Right ventricle myocardium inferior (tissue), 1 donor: ENCODE data around the gene RNASE1. TPM values are rescaled to one million over a fixed set of nuclear protein-coding genes. Genes with fewer than 3 reads are reported as not detected.

Source experiments
- ATAC-seq: fragments of 200-7000 bp; cut with Tn5 transposase; one replicate; pipeline ENCODE4 v1.9.1; 2020; ENCODE audit warnings: mild to moderate bottlenecking, moderate library complexity
- DNase-seq: peaks from one replicate; pipeline ENCODE4 v3.0.0; 2021; ENCODE audit errors: missing footprints
- intact Hi-C: fragments of 100-400 bp; cut with DNase I; formaldehyde crosslinking; loops from one replicate; pipeline ENCODE4 v1.11.0; 2022
- total RNA-seq: library from RNA; stranded (reverse); fragmentation: NEBNext Ultra II Directional; extraction: Animal tissue kit (Norgen Biotek cat#: 25700); gene quantifications from one replicate; pipeline ENCODE4 v1.2.1, GENCODE V29; 2021
- donor health status: DM: no; HTN: yes; CAD: no; lungs with severe emphysema.

Gene RNASE1
- total RNA-seq, 1 donor from 2014 or later = 373 TPM

DNA sequence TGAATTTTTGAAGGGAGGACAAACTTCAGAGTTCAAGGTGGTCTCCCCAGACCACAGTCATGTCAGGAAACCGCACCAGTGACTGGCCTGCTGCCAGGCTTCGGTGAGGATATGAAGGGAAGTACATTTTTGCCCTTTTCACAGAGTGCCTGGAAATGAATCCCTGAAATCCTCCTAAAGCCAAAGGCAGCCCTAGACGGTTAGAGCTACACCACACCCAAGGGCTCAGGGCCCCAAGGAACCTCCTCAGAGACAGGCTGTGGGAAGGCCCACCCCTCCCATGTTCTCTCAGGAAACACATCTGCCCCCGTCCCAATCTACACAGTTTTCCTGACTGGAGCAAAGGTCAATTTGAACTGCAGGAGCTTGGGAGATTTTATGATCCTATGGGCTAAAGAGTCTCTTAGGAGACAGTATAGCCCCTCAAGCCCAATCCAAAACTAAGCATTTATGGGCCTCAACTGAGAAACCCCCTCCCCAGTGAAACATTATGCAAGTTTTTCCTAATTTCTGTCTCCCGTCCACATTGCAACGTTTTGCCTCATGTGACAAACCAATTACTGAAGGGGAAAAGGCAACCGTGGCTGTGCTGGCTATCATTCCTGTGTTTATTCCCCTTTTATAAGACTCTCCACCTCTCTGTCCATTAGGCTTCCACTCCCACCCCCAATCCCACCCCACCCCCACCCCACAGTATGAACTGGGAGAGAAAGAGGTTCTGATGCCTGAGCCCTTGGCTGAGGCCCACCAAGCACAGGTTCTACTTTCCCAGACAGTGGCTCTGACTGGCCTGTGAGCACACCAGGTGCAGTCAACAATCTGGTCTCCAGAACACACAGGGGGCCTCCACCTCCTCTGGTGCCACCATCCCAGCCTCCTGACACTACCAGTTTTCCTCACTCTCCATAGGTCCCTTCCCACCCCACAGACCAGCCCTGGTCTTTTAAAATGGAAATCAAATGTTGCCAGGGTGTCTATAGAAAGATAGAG, 9.6 kb upstream of the RNASE1 start:
- intact Hi-C loops = no loop called here
- ATAC-seq (peak; percentile 31), DNase-seq (peak; percentile 63)

DNA sequence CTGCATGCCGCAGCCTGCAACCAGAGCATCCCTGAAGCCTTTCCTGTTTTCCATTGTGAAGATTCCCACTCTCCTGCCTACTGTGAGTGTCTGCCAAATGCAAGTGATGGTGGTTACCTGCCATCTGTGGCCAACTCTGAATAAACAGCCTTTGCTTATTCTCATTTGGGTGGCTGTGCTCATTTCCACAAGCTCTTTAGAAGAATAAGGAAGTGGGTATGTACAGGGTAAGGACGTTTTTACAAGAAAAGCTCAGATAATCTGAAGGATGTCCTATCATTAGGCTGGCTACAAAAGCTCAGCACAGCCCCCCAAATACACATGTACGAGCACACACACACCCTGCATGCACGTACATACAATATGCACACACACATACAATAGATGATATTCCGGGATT, 7.3 kb upstream of the RNASE1 start:
- ATAC-seq = no peak
- intact Hi-C loops = no loop called here

DNA sequence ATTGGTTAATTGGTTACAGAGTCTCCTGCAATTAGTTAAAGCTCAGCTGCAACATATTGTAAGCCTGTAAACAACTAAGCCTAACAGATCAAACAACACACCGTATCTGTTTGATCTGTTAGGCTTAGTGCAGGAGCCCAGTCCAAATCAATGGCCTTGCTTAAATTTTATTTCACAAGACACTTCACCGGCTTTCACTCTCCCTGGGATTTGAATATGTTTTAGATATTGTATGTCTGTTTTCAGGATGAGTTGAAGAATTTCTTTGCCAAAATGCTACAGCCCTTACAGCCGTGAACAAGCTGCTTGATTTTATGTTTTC, 5.5 kb upstream of the RNASE1 start:
- ATAC-seq = no peak
- no peak for DNase-seq
- intact Hi-C loops = no loop called here

More for the DNA sequence above, 7.3 kb upstream of the RNASE1 start:
- DNase-seq = no peak

DNA sequence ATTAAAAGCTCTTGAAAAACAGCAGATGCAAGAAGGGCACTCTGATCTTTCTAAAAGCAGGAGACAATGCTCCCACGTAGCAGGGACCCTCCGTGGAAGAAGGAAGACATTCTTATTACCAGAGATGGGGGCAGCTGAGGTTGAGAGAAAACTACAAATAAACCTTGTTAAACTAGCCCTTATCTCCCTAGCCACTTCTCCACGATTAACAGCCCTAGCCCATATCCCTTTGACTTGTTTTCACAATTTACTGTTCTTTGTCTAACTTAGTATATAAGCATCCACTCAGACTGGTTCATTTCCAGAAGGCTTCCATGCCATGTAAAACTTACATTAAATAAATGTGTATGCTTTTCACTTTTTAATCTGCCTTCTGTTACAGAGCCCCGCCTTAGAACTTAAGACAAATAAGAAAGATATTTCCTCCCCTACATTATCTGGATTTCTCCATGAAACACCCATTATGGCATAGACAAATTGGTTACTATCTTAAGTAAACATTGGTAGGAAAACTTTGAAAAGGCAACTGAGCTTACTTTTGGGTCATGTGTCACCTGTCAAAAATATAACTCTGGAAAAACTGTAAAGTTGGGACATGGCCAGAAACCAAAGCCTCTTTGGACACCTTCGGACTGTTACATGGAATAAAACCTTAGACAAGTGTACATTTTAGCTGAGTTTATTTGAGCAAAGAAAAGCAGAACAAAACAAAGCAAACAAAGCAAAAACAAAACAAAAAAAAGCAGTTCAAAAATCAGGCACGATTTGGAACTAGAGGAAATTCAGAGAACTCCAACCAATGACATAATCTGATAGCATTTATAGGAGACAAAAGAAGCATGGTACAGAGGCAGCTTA, 4.9 kb upstream of the RNASE1 start:
- no peak for DNase-seq
- intact Hi-C loops = no loop called here
- ATAC-seq = no peak

DNA sequence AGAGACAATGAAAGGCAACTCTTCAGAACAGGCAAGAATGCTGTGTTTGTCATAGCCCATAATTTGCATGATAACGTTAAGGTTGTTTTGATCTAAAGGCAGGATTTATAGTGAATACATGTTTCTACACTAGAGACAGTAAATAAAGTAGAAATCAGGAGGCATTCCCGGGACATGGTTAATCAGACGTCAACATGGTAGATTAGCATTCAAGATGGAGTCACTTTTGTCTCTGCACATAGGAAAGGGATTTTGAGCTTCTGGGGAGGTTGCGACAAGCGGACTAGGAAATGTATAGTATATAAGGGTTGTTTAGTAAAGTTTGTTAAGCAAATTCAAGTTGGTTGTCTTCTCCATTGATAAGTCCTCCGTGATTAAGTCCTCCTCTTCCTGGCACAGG, 2.8 kb upstream of the RNASE1 start:
- ATAC-seq = no peak
- intact Hi-C loops = no loop called here
- DNase-seq = no peak

DNA sequence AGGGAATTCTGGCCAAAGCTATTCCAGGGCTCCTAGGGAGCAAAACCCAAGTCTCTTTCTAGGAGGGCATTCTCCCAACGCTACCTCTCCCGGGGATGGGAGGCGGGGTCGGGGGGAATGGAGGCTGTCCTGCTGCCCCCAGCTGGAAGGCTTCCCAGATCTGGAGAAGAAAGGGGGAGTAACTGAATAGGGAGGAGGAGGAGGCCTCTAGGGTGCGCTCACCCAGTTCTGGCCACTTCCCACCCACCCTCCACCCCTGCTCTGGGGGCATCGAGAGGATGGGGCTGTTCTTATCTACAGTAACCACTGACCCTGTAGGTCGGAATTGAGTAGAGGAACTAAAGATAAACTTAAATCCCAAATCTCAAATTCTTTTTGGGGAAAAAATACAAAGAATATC, 579 bp upstream of the RNASE1 start:
- DNase-seq (no peak), ATAC-seq (no peak)
- intact Hi-C loops = loop anchor here (2.0 to 5.0 kb wide), 2 partner anchors 46 to 98 kb away; no protein-coding TSS in a partner anchor

DNA sequence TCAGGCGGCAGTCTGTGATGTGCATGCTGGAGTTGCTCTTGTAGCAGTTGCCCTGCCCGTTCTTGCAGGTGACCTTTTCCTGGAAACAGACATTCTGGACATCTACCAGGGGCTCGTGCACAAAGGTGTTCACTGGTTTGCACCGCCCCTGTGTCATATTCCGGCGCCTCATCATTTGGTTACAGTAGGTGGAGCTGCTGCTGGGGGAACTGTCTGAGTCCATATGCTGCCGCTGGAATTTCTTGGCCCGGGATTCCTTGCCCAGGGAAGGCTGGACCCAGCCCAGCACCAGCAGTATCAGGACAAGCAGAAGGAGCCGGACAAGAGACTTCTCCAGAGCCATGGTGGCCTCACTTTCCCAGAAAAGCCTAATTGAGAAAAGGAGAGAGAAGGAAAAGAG, 918 bp downstream of the RNASE1 start:
- intact Hi-C loops = loop anchor here (2.0 to 5.0 kb wide), 2 partner anchors 44 to 97 kb away; no protein-coding TSS in a partner anchor
- ATAC-seq = peak; percentile 47
- DNase-seq = no peak

DNA sequence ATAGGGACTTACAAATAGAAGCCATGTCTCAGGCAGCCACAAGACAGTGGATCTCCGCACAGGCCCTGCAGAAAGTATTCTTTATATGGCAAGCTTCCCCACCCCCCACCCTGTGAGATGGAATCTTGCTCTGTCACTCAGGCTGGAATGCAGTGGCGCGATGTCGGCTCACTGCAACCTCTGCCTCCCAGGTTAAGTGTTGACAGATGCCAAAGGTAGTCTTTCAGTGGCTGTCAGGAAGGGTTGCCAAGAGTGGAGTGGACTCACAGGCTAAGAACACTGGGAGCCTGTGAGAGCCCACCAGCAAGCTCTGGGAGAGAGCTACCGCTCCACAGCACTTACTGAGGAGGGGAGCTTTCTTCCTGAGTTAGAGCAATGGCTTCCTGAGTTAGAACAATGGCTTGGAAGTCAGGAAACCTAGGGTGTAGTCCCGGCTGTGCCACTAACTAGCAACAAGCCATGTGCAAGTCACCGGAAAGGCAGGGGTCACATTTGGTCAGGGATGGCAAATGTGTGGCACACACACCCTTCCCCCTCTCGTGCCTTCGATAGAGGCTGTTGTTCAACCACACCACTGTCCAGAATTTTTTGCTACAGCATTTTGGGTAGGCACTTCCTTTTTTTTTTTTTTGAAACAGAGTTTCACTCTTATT, 2.6 kb downstream of the RNASE1 start:
- intact Hi-C loops = loop anchor here (5.0 kb wide), 1 partner anchor 43 kb away; no protein-coding TSS in a partner anchor
- DNase-seq (peak; percentile 68), ATAC-seq (peak; percentile 51)

DNA sequence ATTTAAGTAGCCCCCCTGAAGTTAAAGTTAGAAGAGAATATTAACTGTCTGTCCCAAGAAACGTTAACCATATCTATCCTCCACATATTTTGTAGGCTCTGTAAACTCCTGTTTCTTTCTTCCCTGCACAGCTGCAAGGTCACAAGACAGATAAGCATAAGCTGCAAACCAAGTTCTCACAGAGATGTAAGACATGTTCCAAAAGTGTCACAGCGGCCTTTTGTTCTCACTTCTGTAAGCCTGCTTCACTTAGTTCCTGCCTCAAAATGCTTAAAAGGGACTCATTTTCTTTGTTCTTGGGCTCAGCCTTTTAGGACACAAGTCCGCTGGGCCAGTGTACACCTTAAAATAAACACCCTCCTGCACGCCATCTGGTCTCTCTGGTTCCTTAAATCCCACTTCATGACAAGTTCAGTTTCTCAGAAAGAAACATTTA, 3.2 kb downstream of the RNASE1 start:
- DNase-seq (no peak), ATAC-seq (no peak)
- intact Hi-C loops = no loop called here

DNA sequence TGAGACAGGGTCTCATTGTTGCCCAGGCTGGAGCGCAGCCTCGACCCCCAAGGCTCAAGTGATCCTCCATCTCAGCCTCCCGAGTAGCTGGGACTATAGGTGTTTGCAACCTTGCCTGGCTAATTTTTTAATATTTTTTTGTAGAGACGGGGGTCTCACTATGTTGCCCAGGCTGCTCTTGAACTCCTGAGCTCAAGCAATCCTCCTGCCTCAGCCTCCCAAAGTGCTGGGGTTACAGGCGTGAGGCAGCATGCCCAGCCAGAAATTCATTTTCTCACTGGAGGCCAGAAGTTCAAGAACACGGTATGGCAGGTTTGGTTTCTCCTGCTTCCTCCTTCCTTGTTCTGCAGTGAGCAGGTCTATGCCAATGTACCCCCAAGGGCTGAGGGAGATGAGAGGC, 3.7 kb downstream of the RNASE1 start:
- DNase-seq (no peak), ATAC-seq (no peak)
- intact Hi-C loops = no loop called here

DNA sequence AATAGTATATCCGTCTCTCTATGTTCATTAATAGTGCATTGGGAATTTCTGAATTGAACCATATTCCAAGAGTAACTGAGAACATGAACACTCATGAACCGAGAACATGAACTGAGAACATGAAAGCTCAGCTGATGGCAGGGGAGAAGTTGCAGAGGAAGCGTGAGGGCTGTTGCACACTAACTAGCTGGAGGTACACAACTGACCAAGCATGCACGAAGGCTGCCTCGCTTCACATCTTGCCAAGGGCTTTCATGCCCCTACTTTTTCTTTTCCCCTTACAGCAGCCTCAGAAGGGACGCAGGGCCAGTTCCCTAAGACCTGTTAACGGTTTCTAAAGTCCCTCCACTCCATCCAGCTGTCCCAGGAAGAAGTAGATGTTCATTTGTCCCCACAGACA, 4.3 kb downstream of the RNASE1 start:
- DNase-seq = no peak
- intact Hi-C loops = no loop called here
- no peak for ATAC-seq

DNA sequence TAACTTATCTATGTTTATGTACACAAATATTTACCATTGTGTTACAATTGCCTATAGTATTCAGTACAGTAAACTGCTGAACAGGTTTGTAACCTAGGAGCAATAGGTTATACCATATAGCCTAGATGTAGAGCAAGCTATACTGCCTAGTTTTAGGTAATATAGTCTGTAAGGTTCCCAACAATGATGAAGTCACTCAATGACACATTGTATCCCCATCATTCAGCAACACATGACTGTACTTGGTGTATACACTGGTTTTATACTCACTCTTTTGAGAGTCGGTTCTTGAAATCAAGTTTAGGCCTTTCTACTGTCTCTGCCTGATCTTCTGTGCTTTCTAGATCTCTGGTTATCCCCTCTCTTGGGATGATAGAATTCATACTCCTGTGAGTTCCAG, 5.5 kb downstream of the RNASE1 start:
- intact Hi-C loops = no loop called here

DNA sequence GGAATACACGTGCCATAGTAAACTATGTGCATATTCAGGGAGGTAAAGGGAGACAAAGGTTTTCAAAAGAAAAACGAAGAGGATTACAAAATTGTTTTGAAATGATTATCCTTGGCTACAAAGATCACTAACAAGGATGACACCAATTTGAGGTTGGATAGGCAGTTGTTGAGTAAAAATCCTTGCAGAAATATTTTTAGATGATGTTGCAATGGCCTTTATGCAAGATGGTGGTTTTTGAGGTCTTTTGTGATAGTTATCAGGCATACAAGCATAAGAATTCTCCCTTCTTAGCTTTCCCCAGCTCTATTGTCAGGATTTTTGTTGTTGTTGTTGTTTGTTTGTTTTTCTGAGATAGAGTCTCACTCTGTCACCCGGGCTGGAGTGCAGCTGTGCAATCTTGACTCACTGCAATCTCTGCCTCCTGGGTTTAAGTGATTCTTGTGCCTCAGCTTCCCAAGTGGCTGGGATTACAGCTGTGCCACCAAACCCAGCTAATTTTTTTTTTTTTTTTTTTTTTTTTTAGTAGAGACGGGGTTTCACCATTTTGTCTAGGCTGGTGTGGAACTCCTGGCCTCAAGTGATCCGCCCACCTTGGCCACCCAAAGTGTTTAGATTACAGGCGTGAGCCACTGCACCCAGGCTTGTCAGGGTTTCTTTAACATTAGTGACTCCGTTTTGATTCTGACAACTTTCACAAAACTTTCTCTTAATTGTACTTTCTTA, 7.8 kb downstream of the RNASE1 start:
- no peak for ATAC-seq
- intact Hi-C loops = no loop called here
- no peak for DNase-seq

More for the DNA sequence above, 5.5 kb downstream of the RNASE1 start:
- DNase-seq = no peak
- ATAC-seq = no peak

DNA sequence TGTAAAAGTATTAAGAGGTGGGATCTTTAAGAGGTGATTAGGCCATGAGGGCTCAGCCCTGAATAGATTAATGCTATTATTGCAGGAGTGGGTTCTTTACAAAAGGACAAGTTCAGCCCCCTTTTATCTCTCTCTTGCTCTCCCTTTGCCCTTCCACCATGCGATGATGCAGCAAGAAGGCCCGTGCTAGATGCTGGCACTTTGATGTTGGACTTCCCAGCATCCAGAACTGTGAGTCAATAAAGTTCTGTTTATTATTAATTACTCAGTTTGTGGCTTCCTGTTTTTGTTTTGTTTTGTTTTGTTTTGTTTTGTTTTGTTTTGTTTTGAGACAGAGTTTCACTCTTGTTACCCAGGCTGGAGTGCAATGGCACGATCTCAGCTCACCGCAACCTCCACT, 10.1 kb downstream of the RNASE1 start:
- intact Hi-C loops = no loop called here
- ATAC-seq = no peak

DNA sequence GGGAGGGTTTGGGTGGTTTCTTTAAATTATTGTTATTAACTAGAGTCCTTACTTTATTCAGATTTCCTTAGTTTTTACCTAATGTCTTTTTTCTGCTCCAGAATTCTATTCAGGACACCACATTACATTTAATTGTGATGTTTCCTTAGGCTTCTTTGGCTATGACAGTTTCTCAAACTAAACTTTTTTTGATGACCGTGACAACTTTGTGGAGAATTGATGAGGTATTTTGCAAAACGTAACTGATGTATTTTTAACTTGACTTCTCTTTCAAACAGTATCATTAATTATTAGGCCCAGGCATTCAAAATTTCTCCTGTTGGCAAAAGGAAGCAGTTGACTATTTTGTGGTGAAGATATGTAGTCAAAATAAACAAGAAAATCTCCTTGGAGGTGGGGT, 11.0 kb downstream of the RNASE1 start:
- no peak for DNase-seq
- no peak for ATAC-seq
- intact Hi-C loops = no loop called here

More for the DNA sequence above, 10.1 kb downstream of the RNASE1 start:
- DNase-seq = no peak

DNA sequence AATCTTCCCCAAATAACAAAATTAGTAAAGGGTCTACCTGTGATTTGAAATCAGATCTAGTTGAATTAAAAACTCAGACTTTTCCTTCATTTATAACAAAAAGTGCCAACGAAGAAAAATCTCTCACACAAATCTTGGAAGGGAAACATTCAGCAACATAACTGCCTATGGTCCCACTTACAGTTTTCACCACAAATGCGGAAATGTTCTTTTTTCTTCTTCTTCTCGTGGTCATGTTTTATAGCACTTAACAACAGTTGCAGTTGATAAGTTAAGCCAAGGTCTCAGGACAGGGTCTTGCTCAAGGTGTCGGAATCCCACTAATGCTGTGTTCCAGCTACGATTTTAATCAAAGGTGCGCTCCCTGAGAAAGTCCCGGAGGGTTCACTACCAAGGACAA, 11.5 kb downstream of the RNASE1 start:
- no peak for DNase-seq
- intact Hi-C loops = no loop called here
- no peak for ATAC-seq

DNA sequence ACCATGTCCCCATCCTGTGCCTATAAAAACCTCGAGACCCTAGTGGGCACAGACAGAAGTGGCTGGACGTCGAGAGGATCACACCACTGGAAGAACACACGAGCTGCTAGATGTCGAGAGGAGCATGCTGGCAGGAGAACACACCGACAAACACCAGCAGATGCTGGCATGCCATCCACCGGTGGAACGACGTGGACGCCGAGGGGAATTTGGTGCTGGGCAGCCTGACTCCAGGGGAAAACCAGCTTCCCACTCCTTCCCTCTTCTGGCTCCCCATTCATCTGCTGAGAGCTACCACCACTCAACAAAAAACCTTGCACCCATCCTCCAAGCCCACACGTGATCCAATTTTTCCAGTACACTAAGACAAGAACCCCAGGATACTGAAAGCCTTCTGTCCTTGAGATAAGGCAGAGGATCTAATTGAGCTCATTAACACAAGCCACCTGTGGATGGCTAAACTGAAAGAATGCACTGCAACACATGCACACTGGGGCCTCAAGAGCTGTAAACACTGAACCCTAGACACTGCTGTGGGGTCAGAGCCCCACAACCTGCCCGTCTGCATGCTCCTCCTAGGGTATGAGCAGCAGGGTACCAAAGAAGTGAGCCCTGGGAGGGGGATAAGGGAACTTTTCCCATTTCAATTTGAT, 12.1 kb downstream of the RNASE1 start:
- ATAC-seq = no peak
- intact Hi-C loops = no loop called here
- no peak for DNase-seq

DNA sequence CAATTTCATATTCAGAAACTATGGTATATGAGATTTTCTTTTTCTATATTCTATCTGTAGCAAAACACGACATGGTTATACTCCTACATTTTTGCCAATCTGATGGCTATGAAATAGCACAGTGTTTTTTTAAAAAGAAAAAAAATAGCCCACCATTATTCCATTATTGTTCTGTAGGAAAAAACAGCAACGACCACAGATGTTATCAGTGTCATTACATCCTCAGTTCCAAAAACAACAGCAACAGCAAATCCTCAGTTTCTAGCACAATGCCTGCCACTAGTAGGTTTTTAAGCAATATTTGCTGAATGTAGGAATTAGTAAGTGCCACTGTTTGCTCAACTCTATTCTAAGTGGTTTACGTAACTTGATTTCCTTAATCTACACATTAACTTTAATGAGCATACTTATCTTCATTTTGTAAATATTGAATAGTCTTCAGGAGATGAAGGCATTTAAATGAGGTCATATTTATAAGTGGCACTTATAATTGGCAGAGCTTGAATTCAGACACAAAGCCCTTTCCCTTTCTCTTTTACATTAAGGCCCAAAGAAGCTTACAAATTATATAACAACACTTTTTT, 13.3 kb downstream of the RNASE1 start:
- DNase-seq = no peak
- intact Hi-C loops = no loop called here
- ATAC-seq = no peak
